SK-N-SH treated with all-trans-retinoic acid at 6 μM for 48 hours (cell line): ENCODE data around the gene SH2D6.
"Not testable (repeated sequence)": the region's sequence is repeated elsewhere in the genome, so short reads cannot be mapped to it uniquely, and the experiment has no call there.

Experiments
- ATAC-seq: fragments of 200-7000 bp; cut with Tn5 transposase; 3 replicates; pipeline ENCODE4 v1.9.1; 2020; ENCODE audit warnings: mild to moderate bottlenecking, moderate library complexity
- ARNTL ChIP-seq: fragments of 450-650 bp; formaldehyde crosslinking; IDR thresholded peaks from 2 replicates; pipeline ENCODE4 v1.5.0; 2020; ENCODE audit warnings: low read depth, mild to moderate bottlenecking, moderate library complexity, borderline replicate concordance
- BACH2 ChIP-seq: fragments of 250-450 bp; sonication (Bioruptor Pico); IDR thresholded peaks from 2 replicates; pipeline ENCODE4 v1.9.0; 2021; ENCODE audit warnings: mild to moderate bottlenecking, borderline replicate concordance
- CREB5 ChIP-seq: fragments of 250-450 bp; sonication (Bioruptor Pico); IDR thresholded peaks from 2 replicates; pipeline ENCODE4 v1.5.1; 2020; ENCODE audit warnings: low read depth, mild to moderate bottlenecking, moderate library complexity
- CSDC2 ChIP-seq: fragments of 250-450 bp; sonication (Bioruptor Pico); IDR thresholded peaks from 2 replicates; pipeline ENCODE4 v1.5.0; 2020; ENCODE audit warnings: mild to moderate bottlenecking, moderate library complexity
- CSRNP3 ChIP-seq: fragments of 250-450 bp; sonication (Bioruptor Pico); IDR thresholded peaks from 2 replicates; pipeline ENCODE4 v1.5.1; 2021; ENCODE audit warnings: mild to moderate bottlenecking, moderate library complexity
- ESRRG ChIP-seq: fragments of 250-450 bp; sonication (Bioruptor Pico); IDR thresholded peaks from 2 replicates; pipeline ENCODE4 v1.6.1; 2021; ENCODE audit warnings: mild to moderate bottlenecking
- GLIS3 ChIP-seq: fragments of 250-450 bp; sonication (Bioruptor Pico); IDR thresholded peaks from 2 replicates; pipeline ENCODE4 v1.5.0; 2020; ENCODE audit warnings: mild to moderate bottlenecking, moderate library complexity
- ISL1 ChIP-seq: fragments of 250-450 bp; sonication (Bioruptor Pico); IDR thresholded peaks from 2 replicates; pipeline ENCODE4 v2.1.2; 2022; ENCODE audit warnings: mild to moderate bottlenecking, moderate library complexity
- OSR1 ChIP-seq: fragments of 250-450 bp; sonication (Bioruptor Pico); IDR thresholded peaks from 2 replicates; pipeline ENCODE4 v1.8.0; 2022; ENCODE audit warnings: moderate library complexity, mild to moderate bottlenecking, inconsistent platforms
- PATZ1 ChIP-seq: fragments of 250-450 bp; sonication (Bioruptor Pico); IDR thresholded peaks from 2 replicates; pipeline ENCODE4 v1.8.0; 2020; ENCODE audit warnings: mild to moderate bottlenecking, moderate library complexity, borderline replicate concordance
- POU6F1 ChIP-seq: fragments of 250-450 bp; sonication (Bioruptor Pico); IDR thresholded peaks from 2 replicates; pipeline ENCODE4 v1.8.0; 2021; ENCODE audit warnings: low read depth, mild to moderate bottlenecking, moderate library complexity, borderline replicate concordance
- PPARA ChIP-seq: fragments of 250-450 bp; sonication (Bioruptor Pico); IDR thresholded peaks from 2 replicates; pipeline ENCODE4 v1.5.0; 2020; ENCODE audit warnings: mild to moderate bottlenecking, borderline replicate concordance
- RARB ChIP-seq: fragments of 250-450 bp; sonication (Bioruptor Pico); IDR thresholded peaks from 2 replicates; pipeline ENCODE4 v1.8.0; 2021; ENCODE audit warnings: mild to moderate bottlenecking, moderate library complexity
- TCF4 ChIP-seq: fragments of 250-450 bp; sonication (Bioruptor Pico); IDR thresholded peaks from 2 replicates; pipeline ENCODE4 v1.8.0; 2021; ENCODE audit warnings: mild to moderate bottlenecking, moderate library complexity, borderline replicate concordance
- TOX ChIP-seq: fragments of 250-450 bp; sonication (Bioruptor Pico); IDR thresholded peaks from 2 replicates; pipeline ENCODE4 v1.8.0; 2021; ENCODE audit warnings: mild to moderate bottlenecking, moderate library complexity, borderline replicate concordance
- ZC3H10 ChIP-seq: fragments of 250-450 bp; sonication (Bioruptor Pico); IDR thresholded peaks from 2 replicates; pipeline ENCODE4 v1.5.1; 2021; ENCODE audit warnings: mild to moderate bottlenecking, moderate library complexity
- ZFP3 ChIP-seq: fragments of 250-450 bp; sonication (Bioruptor Pico); IDR thresholded peaks from 2 replicates; pipeline ENCODE4 v1.5.0; 2020; ENCODE audit warnings: mild to moderate bottlenecking, moderate library complexity
- ZFP30 ChIP-seq: fragments of 450-650 bp; formaldehyde crosslinking; IDR thresholded peaks from 2 replicates; pipeline ENCODE4 v1.5.0; 2022; ENCODE audit warnings: mild to moderate bottlenecking, moderate library complexity
- ZNF565 ChIP-seq: fragments of 450-650 bp; formaldehyde crosslinking; conservative IDR thresholded peaks from 2 replicates; pipeline ENCODE4 v1.5.0; 2020; ENCODE audit warnings: low read depth, mild to moderate bottlenecking, moderate library complexity
- ZNF70 ChIP-seq: fragments of 450-650 bp; formaldehyde crosslinking; IDR thresholded peaks from 2 replicates; pipeline ENCODE4 v1.5.0; 2020; ENCODE audit warnings: mild to moderate bottlenecking, moderate library complexity
- ZNF8 ChIP-seq: fragments of 450-650 bp; formaldehyde crosslinking; IDR thresholded peaks from 2 replicates; pipeline ENCODE4 v1.5.0; 2020; ENCODE audit warnings: mild to moderate bottlenecking, moderate library complexity
- TF ChIP-seq, protein P1 (sequence below): fragments of 250-450 bp; sonication (Bioruptor Pico); IDR thresholded peaks from 2 replicates; pipeline ENCODE4 v1.5.0; 2020; ENCODE audit warnings: mild to moderate bottlenecking, moderate library complexity

The SH2D6 gene

GRCh38 chr2:85413592-85414420 is 4.7 kb upstream of the SH2D6 start:
- ATAC-seq, result no peak

DNA sequence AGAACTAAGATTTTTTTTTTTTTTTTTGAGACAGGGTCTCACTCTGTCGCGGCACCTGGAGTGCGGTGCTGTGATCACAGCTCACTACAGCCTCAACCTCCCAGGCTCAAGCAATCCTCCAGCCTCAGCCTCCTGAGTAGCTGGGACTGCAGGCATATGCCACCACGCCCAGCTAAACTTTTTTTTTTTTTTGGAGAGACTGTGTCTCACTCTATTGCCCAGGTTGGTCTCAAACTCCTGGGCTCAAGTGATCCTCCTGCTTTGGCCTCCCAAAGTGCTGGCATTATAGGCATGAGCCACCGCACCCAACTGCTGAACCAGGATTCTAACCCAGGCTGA is 4.1 kb upstream of the SH2D6 start:
- ATAC-seq, result not testable (repeated sequence)

More at GRCh38 chr2:85413592-85414420, 4.7 kb upstream of the SH2D6 start:
- TF ChIP-seq PATZ1 (CRISPR knock-in tag) (no peak), CSRNP3 (CRISPR knock-in tag) (no peak), GLIS3 (no peak), POU6F1 (CRISPR knock-in tag) (no peak), RARB (no peak), ESRRG (CRISPR knock-in tag) (no peak), PPARA (CRISPR knock-in tag) (no peak), CREB5 (CRISPR knock-in tag) (no peak), TCF4 (CRISPR knock-in tag) (no peak), ZNF70 (CRISPR knock-in tag) (no peak), BACH2 (no peak), ISL1 (no peak), ZFP3 (no peak), ZC3H10 (CRISPR knock-in tag) (no peak), ARNTL (CRISPR knock-in tag) (no peak), ZFP30 (CRISPR knock-in tag) (no peak), ZNF8 (CRISPR knock-in tag) (no peak), TOX (no peak)
- TF ChIP-seq, protein P1, sequence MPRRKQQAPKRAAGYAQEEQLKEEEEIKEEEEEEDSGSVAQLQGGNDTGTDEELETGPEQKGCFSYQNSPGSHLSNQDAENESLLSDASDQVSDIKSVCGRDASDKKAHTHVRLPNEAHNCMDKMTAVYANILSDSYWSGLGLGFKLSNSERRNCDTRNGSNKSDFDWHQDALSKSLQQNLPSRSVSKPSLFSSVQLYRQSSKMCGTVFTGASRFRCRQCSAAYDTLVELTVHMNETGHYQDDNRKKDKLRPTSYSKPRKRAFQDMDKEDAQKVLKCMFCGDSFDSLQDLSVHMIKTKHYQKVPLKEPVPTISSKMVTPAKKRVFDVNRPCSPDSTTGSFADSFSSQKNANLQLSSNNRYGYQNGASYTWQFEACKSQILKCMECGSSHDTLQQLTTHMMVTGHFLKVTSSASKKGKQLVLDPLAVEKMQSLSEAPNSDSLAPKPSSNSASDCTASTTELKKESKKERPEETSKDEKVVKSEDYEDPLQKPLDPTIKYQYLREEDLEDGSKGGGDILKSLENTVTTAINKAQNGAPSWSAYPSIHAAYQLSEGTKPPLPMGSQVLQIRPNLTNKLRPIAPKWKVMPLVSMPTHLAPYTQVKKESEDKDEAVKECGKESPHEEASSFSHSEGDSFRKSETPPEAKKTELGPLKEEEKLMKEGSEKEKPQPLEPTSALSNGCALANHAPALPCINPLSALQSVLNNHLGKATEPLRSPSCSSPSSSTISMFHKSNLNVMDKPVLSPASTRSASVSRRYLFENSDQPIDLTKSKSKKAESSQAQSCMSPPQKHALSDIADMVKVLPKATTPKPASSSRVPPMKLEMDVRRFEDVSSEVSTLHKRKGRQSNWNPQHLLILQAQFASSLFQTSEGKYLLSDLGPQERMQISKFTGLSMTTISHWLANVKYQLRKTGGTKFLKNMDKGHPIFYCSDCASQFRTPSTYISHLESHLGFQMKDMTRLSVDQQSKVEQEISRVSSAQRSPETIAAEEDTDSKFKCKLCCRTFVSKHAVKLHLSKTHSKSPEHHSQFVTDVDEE (CRISPR knock-in tag), result no peak

DNA sequence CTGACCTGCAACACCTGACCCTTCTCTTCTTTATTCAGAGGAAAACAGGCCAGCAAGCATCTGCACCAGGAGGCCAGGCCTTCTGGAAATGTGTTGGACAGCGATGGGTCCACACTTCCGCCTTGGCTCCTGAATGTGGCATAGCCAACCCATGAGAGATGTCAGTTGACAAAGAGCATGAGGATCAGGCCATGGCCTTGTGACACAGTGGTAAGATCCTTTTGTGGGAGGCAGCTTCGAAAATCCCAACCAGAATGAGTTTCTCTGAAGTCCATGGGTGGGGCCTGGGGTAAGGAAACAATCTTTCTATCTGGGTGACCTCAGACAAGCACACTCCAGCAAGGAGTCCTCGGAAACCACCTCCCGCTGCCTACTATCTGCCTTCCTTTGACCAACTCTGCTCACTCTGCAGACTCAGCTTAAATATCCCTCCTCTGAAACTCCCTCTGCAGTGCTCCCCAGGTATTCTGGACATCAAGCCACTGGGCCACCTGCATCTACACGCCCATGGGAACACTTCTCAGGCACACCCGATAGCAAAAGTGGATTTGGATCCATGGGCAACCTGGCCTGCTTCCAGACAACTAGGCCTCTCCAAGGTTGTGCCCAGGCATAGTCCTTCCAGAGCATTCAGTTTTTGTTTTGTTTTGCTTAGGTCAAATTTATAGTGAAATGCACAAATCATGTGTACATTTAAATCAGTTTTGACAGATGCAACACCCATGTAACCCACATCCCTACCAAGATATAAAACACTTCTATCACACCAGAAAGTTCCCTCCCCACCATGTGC is 3.6 kb upstream of the SH2D6 start:
- ATAC-seq, result no peak
- TF ChIP-seq PATZ1 (CRISPR knock-in tag) (no peak), TCF4 (CRISPR knock-in tag) (no peak), TOX (no peak), BACH2 (no peak), CSDC2 (CRISPR knock-in tag) (no peak), CSRNP3 (CRISPR knock-in tag) (no peak), RARB (no peak), ZC3H10 (CRISPR knock-in tag) (no peak), ESRRG (CRISPR knock-in tag) (no peak), ISL1 (no peak), OSR1 (CRISPR knock-in tag) (no peak), ZNF565 (no peak), ZNF8 (CRISPR knock-in tag) (no peak)
